AG09309 (cell line): ENCODE data around the gene ORM2.

Experiments
- DNase-seq: peaks from one replicate; pipeline ENCODE4 v3.0.0-alpha.2; 2010; ENCODE audit warnings: low read depth
- H3K4me3 ChIP-seq: 2 replicates; pipeline ENCODE4 v1.5.1; 2011; ENCODE audit warnings: mild to moderate bottlenecking, low read depth, low read length, moderate library complexity; ENCODE audit not compliant: control insufficient read depth
- TF ChIP-seq, protein P1 (sequence below): IDR thresholded peaks from 2 replicates; pipeline ENCODE4 v1.5.1; 2011; ENCODE audit warnings: mild to moderate bottlenecking, low read depth, low read length, inconsistent platforms; ENCODE audit not compliant: insufficient read depth, control insufficient read depth; ENCODE audit errors: missing control alignments

ORM2 gene

DNA sequence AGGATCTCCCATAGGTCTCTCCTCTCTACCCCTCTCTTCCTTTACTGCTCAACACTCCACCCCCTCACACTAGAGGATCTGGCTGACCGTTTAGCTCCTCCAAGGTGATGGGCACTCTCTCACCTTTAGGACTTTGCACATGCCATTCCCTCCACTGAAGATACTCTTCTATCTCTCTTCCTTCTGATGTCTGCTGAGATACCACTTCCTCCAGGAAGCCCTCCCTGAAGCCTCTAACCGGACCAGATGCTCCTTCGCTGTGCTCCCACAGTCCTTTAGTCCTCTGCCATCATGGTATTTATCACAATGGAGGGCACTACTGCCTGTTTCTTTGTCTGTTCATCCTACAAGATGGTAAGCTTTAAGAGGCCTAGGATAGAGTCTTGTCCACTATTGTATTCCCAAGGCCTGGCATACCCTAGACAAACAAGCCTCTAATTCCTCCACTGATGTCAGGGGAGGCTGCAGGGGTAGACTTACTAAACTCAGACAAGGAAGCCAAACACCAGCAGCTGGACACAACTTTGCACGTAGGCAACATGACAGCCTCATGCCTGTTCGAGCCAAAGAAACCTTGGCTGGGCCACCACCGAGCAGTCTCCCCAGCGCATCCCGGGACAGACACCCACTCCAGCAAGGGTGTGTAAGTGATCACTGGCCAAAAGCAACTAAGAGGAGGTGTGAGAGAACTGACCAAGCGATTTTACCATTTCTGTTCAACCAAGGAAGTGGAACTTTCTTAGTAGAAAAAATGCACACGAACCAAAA lies 20.2 kb downstream of the ORM2 start:
- TF ChIP-seq, protein P1, sequence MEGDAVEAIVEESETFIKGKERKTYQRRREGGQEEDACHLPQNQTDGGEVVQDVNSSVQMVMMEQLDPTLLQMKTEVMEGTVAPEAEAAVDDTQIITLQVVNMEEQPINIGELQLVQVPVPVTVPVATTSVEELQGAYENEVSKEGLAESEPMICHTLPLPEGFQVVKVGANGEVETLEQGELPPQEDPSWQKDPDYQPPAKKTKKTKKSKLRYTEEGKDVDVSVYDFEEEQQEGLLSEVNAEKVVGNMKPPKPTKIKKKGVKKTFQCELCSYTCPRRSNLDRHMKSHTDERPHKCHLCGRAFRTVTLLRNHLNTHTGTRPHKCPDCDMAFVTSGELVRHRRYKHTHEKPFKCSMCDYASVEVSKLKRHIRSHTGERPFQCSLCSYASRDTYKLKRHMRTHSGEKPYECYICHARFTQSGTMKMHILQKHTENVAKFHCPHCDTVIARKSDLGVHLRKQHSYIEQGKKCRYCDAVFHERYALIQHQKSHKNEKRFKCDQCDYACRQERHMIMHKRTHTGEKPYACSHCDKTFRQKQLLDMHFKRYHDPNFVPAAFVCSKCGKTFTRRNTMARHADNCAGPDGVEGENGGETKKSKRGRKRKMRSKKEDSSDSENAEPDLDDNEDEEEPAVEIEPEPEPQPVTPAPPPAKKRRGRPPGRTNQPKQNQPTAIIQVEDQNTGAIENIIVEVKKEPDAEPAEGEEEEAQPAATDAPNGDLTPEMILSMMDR = no peak
- DNase-seq = no peak

GRCh38 chr9:114350636-114351401 lies 21.1 kb downstream of the ORM2 start:
- no peak for DNase-seq
- H3K4me3 ChIP-seq = no peak overlapping the region
- TF ChIP-seq, protein P1 = no peak

More for the DNA sequence above, 20.2 kb downstream of the ORM2 start:
- H3K4me3 ChIP-seq = no peak overlapping the region

GRCh38 chr9:114351932-114352331 lies 22.3 kb downstream of the ORM2 start:
- no peak overlapping the region for H3K4me3 ChIP-seq
- TF ChIP-seq, protein P1 = no peak
- no peak for DNase-seq

GRCh38 chr9:114355821-114356220 lies 26.2 kb downstream of the ORM2 start:
- TF ChIP-seq, protein P1 = no peak
- no peak for DNase-seq
- no peak overlapping the region for H3K4me3 ChIP-seq

DNA sequence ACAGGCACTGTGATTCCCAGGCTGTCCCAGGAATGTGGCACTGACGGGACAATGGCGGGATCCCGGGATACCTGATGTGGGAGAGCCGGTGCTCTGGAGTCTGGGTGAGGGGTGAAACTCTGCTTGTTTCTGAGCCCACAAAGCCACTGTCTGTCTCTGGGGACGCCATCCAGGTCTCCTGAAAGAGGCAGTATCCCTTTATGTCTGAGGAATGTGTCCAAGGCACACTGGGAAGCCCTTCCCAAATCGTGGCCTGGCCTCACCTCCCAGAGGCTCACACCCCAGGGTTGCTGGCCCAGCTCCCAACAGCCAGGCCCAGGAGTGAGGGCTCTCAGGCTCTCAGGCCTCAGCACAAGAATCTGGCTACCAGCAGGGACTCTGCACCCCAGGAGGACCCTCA lies 27.1 kb downstream of the ORM2 start:
- TF ChIP-seq, protein P1 = no peak
- DNase-seq = no peak
- H3K4me3 ChIP-seq = no peak overlapping the region

- TF ChIP-seq, protein P1 = no peak
- DNase-seq = no peak
These were observed 27.7 kb downstream of the ORM2 start for GRCh38 chr9:114357360-114357759.

More at GRCh38 chr9:114357360-114357759, 27.7 kb downstream of the ORM2 start:
- no peak overlapping the region for H3K4me3 ChIP-seq
